ENCODE measurements around the gene CUEDC1.

CUEDC1 gene

GRCh38 chr17:57819285-57819684, 135.9 kb downstream of the CUEDC1 start:
- Histone ChIP-seq H2AFZ (ENCODE audit: low read depth, low read length) (no peak overlapping the region), H3K27me3 (ENCODE audit: insufficient read depth, low read length, poor library complexity) (no peaks in the 10 kb centered on the region), H3K79me2 (ENCODE audit: insufficient read depth, low read length) (no peaks in the 10 kb centered on the region), H3K36me3 (ENCODE audit: insufficient read depth, low read length) (no peaks in the 10 kb centered on the region), H3K27ac (ENCODE audit: low read length) (no peak overlapping the region), H3K4me1 (ENCODE audit: insufficient read depth, low read length) (no peaks in the 10 kb centered on the region), H3K4me3 (ENCODE audit: low read depth in 1 of 2, low read length in 2 of 2) (no peak overlapping the region), H3K9ac (ENCODE audit: low read depth, low read length) (no peak overlapping the region), H3K4me2 (ENCODE audit: insufficient read depth, low read length) (no peak overlapping the region), H4K20me1 (ENCODE audit: insufficient read depth, low read length) (no peaks in the 10 kb centered on the region), H3K9me3 (ENCODE audit: insufficient read depth, low read length, severe bottlenecking) (no peaks in the 10 kb centered on the region)
- TF ChIP-seq CTCF (IDR thresholded peaks at IDR 0.05; ENCODE audit: borderline replicate concordance, extremely low read depth, low read length, poor library complexity, severe bottlenecking) (no peak), EZH2 (IDR thresholded peaks at IDR 0.05; ENCODE audit: borderline replicate concordance, low read depth, low read length, severe bottlenecking) (no peak)
- DNase-seq (no peak), ATAC-seq (ENCODE audit: insufficient read depth, low read depth) (no peak)

- no peaks in the 10 kb centered on the region for H3K9me3 ChIP-seq (ENCODE audit: insufficient read depth, low read length, severe bottlenecking)
- no peaks in the 10 kb centered on the region for H3K27me3 ChIP-seq (ENCODE audit: insufficient read depth, low read length, poor library complexity)
- no peaks in the 10 kb centered on the region for H3K79me2 ChIP-seq (ENCODE audit: insufficient read depth, low read length)
- ATAC-seq (ENCODE audit: insufficient read depth, low read depth) (no peak), DNase-seq (no peak)
- H3K4me2 ChIP-seq (ENCODE audit: insufficient read depth, low read length): no peak overlapping the region
- no peak overlapping the region for H2AFZ ChIP-seq (ENCODE audit: low read depth, low read length)
- no peaks in the 10 kb centered on the region for H3K4me1 ChIP-seq (ENCODE audit: insufficient read depth, low read length)
- no peak overlapping the region for H3K9ac ChIP-seq (ENCODE audit: low read depth, low read length)
- no peaks in the 10 kb centered on the region for H3K36me3 ChIP-seq (ENCODE audit: insufficient read depth, low read length)
- TF ChIP-seq CTCF (IDR thresholded peaks at IDR 0.05; ENCODE audit: borderline replicate concordance, extremely low read depth, low read length, poor library complexity, severe bottlenecking) (no peak), EZH2 (IDR thresholded peaks at IDR 0.05; ENCODE audit: borderline replicate concordance, low read depth, low read length, severe bottlenecking) (no peak)
- no peaks in the 10 kb centered on the region for H4K20me1 ChIP-seq (ENCODE audit: insufficient read depth, low read length)
- no peak overlapping the region for H3K4me3 ChIP-seq (ENCODE audit: low read depth in 1 of 2, low read length in 2 of 2)
- no peak overlapping the region for H3K27ac ChIP-seq (ENCODE audit: low read length)
These were observed 137.1 kb downstream of the CUEDC1 start for GRCh38 chr17:57818066-57818465.

- ATAC-seq (ENCODE audit: insufficient read depth, low read depth): no peak
- H3K36me3 ChIP-seq (ENCODE audit: insufficient read depth, low read length): no peaks in the 10 kb centered on the region
These were observed 137.9 kb downstream of the CUEDC1 start for GRCh38 chr17:57817299-57817698.

More at GRCh38 chr17:57817299-57817698, 137.9 kb downstream of the CUEDC1 start:
- DNase-seq: no peak
- Histone ChIP-seq H3K4me2 (ENCODE audit: insufficient read depth, low read length) (no peak overlapping the region), H3K9me3 (ENCODE audit: insufficient read depth, low read length, severe bottlenecking) (no peaks in the 10 kb centered on the region), H3K27me3 (ENCODE audit: insufficient read depth, low read length, poor library complexity) (no peaks in the 10 kb centered on the region), H3K79me2 (ENCODE audit: insufficient read depth, low read length) (no peaks in the 10 kb centered on the region), H4K20me1 (ENCODE audit: insufficient read depth, low read length) (no peaks in the 10 kb centered on the region), H3K27ac (ENCODE audit: low read length) (no peak overlapping the region), H3K4me1 (ENCODE audit: insufficient read depth, low read length) (no peaks in the 10 kb centered on the region), H2AFZ (ENCODE audit: low read depth, low read length) (no peak overlapping the region), H3K4me3 (ENCODE audit: low read depth in 1 of 2, low read length in 2 of 2) (no peak overlapping the region), H3K9ac (ENCODE audit: low read depth, low read length) (no peak overlapping the region)
- TF ChIP-seq CTCF (IDR thresholded peaks at IDR 0.05; ENCODE audit: borderline replicate concordance, extremely low read depth, low read length, poor library complexity, severe bottlenecking) (no peak), EZH2 (IDR thresholded peaks at IDR 0.05; ENCODE audit: borderline replicate concordance, low read depth, low read length, severe bottlenecking) (no peak)

Data from DND-41 (cell line).